GM12892 (cell line): Measurements from ENCODE around the gene NACC2.

Experiments used
- POLR2A ChIP-seq: IDR thresholded peaks from 2 replicates; pipeline ENCODE4 v1.6.1; 2011; ENCODE audit warnings: low read depth, low read length, control low read depth
- POLR2AphosphoS5 ChIP-seq: IDR thresholded peaks from 2 replicates; pipeline ENCODE4 v1.6.1; 2011; ENCODE audit warnings: low read depth, low read length, control low read depth
- TAF1 ChIP-seq: IDR thresholded peaks from 2 replicates; pipeline ENCODE4 v1.6.1; 2011; ENCODE audit warnings: low read depth, mild to moderate bottlenecking, control low read depth, low read length, borderline replicate concordance

DNA sequence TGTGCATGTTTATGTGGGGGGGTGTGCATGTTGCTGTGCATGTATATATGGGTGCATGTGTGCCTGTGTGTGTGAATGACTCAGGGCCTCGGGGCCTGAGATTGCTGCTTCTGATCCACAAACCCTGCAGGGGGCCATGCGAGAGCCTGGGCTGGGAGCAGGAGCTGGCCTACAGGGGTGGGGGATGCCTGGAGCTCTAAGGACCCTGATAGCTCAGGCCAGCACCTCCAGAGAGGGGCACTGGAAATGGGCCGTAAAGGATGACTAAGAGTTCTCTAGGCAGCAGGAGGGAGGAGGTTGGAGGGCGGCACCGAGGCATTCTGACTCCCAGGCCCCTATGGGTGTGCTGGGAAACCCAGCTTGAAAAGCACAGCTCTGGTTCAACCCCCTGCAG is 127.0 kb downstream of the NACC2 start:
- no peak for TF ChIP-seq POLR2A
- no peak for TF ChIP-seq POLR2AphosphoS5
- TF ChIP-seq TAF1, result no peak
